Left hindlimb (tissue), 1 donor: ENCODE data around the gene HSFX1.

Experiments used
- DNase-seq: peaks from one replicate; pipeline ENCODE4 v3.0.0-alpha.2; 2018

The HSFX1 gene

DNA sequence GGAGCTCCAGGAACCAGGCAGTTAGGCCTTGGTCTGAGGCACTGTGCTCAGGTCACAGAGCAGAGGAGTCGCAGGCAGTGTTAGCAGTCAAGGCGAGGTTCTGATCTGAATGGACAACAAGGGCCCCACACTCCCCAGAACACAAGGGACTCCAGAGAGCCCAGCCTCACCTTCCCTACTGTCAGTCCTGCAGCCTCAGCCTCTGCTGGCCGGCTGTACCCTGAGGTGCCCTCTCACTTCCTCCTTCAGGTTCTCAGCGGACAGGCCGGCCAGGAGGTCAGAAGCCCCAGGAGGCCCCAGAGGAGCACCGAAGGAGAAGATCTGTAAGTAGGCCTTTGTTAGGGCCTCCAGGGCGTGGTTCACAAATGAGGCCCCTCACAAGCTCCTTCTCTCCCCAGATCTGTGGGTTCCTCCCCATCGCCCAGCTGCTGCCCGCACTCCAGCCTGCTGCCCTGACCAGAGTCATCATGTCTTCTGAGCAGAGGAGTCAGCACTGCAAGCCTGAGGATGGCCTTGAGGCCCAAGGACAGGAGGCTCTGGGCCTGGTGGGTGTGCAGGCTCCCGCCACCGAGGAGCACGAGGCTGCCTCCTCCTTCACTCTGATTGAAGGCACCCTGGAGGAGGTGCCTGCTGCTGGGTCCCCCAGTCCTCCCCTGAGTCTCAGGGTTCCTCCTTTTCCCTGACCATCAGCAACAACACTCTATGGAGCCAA lies 34.0 kb downstream of the HSFX1 start:
- DNase-seq, result no peak

- DNase-seq, result no peak
Measured at GRCh38 chrX:149818652-149819051, 44.8 kb downstream of the HSFX1 start.

DNA sequence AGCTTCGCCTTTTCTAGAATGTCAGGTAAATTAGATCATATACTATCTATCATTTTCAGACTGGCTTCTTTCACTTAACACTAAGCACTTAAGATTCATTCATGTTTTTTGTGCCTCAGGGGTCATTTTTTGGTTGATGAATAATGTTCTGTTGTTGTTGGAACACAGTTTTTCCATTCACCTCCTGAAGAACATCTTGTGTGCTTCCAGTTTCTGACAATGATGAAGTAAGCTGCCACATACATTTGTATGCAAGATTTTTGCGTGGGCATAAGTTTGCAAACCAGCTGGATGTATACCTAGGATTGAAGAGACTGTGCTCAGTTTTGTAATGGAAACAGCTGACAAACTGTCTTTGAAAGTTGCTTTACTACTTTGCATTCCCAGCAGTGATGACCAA lies 45.5 kb downstream of the HSFX1 start:
- DNase-seq, result no peak

- no peak for DNase-seq
Measured at GRCh38 chrX:149825424-149825823, 51.6 kb downstream of the HSFX1 start.
